ENCODE measurements around the gene SLC15A3. TPM values are rescaled to one million over a fixed set of nuclear protein-coding genes. Genes with fewer than 3 reads are reported as not detected.

The SLC15A3 gene
- total and polyA plus RNA-seq, 2 experiments from 2014 or later, result 14.2 to 15.8 TPM

GRCh38 chr11:60900673-60901404 lies 51.1 kb downstream of the SLC15A3 start:
- ATAC-seq, result no peak
- Histone ChIP-seq H3K36me3 (ENCODE audit: insufficient read depth) (peaks cover 41% of the 10 kb centered on the region), H4K20me1 (replicated peaks; ENCODE audit: insufficient read depth) (peaks cover 39% of the 10 kb centered on the region), H3K4me3 (no peak overlapping the region), H3K27me3 (ENCODE audit: insufficient read depth) (no peaks in the 10 kb centered on the region), H3K79me2 (replicated peaks; ENCODE audit: insufficient read depth) (peaks cover 35% of the 10 kb centered on the region), H3F3A (replicated peaks; ENCODE audit: low read depth) (peaks cover 2% of the 10 kb centered on the region; the same call in 1 of the 2 replicates), H3K4me1 (ENCODE audit: insufficient read depth) (peaks cover 9% of the 10 kb centered on the region), H3K9me2 (ENCODE audit: insufficient read depth) (no peaks in the 10 kb centered on the region), H3K4me2 (no peak overlapping the region), H2AFZ (no peak overlapping the region), H3K27ac (ENCODE audit: low read depth) (no peak overlapping the region)
- no peak for TF ChIP-seq CREB1 (CRISPR knock-in tag; IDR thresholded peaks at IDR 0.05; ENCODE audit: low read depth)
- no peak for TF ChIP-seq STAT1 (IDR thresholded peaks at IDR 0.05; ENCODE audit: unreplicated experiment)
- no peak for TF ChIP-seq NANOG (IDR thresholded peaks at IDR 0.05; ENCODE audit: borderline replicate concordance)
- no peak for TF ChIP-seq JUNB (IDR thresholded peaks at IDR 0.05; ENCODE audit: unreplicated experiment)
- no peak for TF ChIP-seq POLR2AphosphoS5 (IDR thresholded peaks at IDR 0.05; ENCODE audit: low read depth)
- no peak for TF ChIP-seq EZH2phosphoT487 (IDR thresholded peaks at IDR 0.05; ENCODE audit: unreplicated experiment)
- no peak for TF ChIP-seq ZNF114 (CRISPR knock-in tag; IDR thresholded peaks at IDR 0.05)
- TF ChIP-seq, protein P1, sequence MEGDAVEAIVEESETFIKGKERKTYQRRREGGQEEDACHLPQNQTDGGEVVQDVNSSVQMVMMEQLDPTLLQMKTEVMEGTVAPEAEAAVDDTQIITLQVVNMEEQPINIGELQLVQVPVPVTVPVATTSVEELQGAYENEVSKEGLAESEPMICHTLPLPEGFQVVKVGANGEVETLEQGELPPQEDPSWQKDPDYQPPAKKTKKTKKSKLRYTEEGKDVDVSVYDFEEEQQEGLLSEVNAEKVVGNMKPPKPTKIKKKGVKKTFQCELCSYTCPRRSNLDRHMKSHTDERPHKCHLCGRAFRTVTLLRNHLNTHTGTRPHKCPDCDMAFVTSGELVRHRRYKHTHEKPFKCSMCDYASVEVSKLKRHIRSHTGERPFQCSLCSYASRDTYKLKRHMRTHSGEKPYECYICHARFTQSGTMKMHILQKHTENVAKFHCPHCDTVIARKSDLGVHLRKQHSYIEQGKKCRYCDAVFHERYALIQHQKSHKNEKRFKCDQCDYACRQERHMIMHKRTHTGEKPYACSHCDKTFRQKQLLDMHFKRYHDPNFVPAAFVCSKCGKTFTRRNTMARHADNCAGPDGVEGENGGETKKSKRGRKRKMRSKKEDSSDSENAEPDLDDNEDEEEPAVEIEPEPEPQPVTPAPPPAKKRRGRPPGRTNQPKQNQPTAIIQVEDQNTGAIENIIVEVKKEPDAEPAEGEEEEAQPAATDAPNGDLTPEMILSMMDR (conservative IDR thresholded peaks at IDR 0.05; ENCODE audit: low read depth in 2 of 2), result no peak
- no peak for TF ChIP-seq ZNF331 (CRISPR knock-in tag; IDR thresholded peaks at IDR 0.05; ENCODE audit: low read depth)
- TF ChIP-seq, protein P2, sequence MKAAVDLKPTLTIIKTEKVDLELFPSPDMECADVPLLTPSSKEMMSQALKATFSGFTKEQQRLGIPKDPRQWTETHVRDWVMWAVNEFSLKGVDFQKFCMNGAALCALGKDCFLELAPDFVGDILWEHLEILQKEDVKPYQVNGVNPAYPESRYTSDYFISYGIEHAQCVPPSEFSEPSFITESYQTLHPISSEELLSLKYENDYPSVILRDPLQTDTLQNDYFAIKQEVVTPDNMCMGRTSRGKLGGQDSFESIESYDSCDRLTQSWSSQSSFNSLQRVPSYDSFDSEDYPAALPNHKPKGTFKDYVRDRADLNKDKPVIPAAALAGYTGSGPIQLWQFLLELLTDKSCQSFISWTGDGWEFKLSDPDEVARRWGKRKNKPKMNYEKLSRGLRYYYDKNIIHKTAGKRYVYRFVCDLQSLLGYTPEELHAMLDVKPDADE (IDR thresholded peaks at IDR 0.05), result no peak
- TF ChIP-seq ZNF462 (CRISPR knock-in tag; IDR thresholded peaks at IDR 0.05), result no peak
- no peak for TF ChIP-seq EZH2 (IDR thresholded peaks at IDR 0.05; ENCODE audit: low read depth, unreplicated experiment)
- no peak for TF ChIP-seq REST (IDR thresholded peaks at IDR 0.05; ENCODE audit: unreplicated experiment)
- Mint-ChIP-seq H3K4me1 (peaks cover 13% of the 10 kb centered on the region), H3K4me3 (no peak overlapping the region), H3K9me3 (no peaks in the 10 kb centered on the region), H3K27ac (no peak overlapping the region), H3K27me3 (ENCODE audit: insufficient read depth, low read depth, poor library complexity) (no peaks in the 10 kb centered on the region), H3K36me3 (ENCODE audit: low read depth) (peaks cover 78% of the 10 kb centered on the region)
- DNase-seq (ENCODE audit: low spot score), result no peak
